ENCODE measurements around the gene KHK. TPM values are rescaled to one million over a fixed set of nuclear protein-coding genes. Genes with fewer than 3 reads are reported as not detected.

KHK gene
- total RNA-seq, 1 experiment from 2014 or later, result 9.3 TPM

DNA sequence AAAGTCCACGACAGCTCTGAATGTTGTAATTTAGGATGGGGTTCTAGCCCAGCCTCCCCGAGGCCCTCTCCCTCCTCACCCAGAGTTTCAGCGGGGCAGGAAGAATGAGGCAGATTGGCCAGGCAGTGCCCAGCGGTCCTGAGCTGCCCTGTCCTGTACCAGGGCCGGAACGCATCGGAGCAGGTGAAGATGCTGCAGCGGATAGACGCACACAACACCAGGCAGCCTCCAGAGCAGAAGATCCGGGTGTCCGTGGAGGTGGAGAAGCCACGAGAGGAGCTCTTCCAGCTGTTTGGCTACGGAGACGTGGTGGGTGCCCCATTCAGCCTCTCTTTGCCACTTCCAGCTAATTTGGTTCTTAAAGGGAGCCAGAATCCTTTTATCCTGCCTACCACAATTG is 10.8 kb downstream of the KHK start:
- ChIA-PET POLR2A (no interaction called here), CTCF (interaction anchor here (0.6 to 5.6 kb wide), 4 partner anchors 8 to 95 kb away, joined by 3 to 43 read pairs (median 4); partner anchors contain the start of gene KHK)
- intact Hi-C loops (cut with micrococcal nuclease; ENCODE audit: unreplicated experiment), result loop anchor here (5.0 to 10.0 kb wide), 2 partner anchors 115 to 187 kb away; partner anchors contain the start of genes ATRAID, SLC5A6 and TRIM54
- H3K27me3 Mint-ChIP-seq (ENCODE audit: insufficient read depth, unreplicated experiment), result no peaks in the 10 kb centered on the region
- no peak overlapping the region for H3K4me3 ChIP-seq (ENCODE audit: low read depth, low read length)
- H3K4me1 Mint-ChIP-seq (ENCODE audit: low read depth, unreplicated experiment), result peaks cover 11% of the 10 kb centered on the region
- no peak for TF ChIP-seq CTCF (IDR thresholded peaks at IDR 0.05; ENCODE audit: insufficient read depth in 1 of 2, low read depth in 1 of 2, low read length in 1 of 2, severe bottlenecking in 1 of 2, unreplicated experiment in 1 of 2)
- H3K36me3 Mint-ChIP-seq (ENCODE audit: insufficient read depth, unreplicated experiment), result no peaks in the 10 kb centered on the region
- no peak overlapping the region for H3K4me3 Mint-ChIP-seq (ENCODE audit: unreplicated experiment)
- H3K36me3 ChIP-seq (ENCODE audit: control insufficient read depth, insufficient read depth, low read length), result no peaks in the 10 kb centered on the region
- H3K27me3 ChIP-seq (replicated peaks; ENCODE audit: control insufficient read depth, insufficient read depth, low read length), result no peaks in the 10 kb centered on the region
- peaks cover 28% of the 10 kb centered on the region for H3K4me1 ChIP-seq
- DNase-seq, result no peak
- no TSS peak for BruUV-seq (replicated peaks)
- no peaks in the 10 kb centered on the region for H3K9me3 ChIP-seq
- H3K9me3 Mint-ChIP-seq (ENCODE audit: unreplicated experiment), result no peaks in the 10 kb centered on the region
- no peak overlapping the region for H3K27ac Mint-ChIP-seq (ENCODE audit: unreplicated experiment)

DNA sequence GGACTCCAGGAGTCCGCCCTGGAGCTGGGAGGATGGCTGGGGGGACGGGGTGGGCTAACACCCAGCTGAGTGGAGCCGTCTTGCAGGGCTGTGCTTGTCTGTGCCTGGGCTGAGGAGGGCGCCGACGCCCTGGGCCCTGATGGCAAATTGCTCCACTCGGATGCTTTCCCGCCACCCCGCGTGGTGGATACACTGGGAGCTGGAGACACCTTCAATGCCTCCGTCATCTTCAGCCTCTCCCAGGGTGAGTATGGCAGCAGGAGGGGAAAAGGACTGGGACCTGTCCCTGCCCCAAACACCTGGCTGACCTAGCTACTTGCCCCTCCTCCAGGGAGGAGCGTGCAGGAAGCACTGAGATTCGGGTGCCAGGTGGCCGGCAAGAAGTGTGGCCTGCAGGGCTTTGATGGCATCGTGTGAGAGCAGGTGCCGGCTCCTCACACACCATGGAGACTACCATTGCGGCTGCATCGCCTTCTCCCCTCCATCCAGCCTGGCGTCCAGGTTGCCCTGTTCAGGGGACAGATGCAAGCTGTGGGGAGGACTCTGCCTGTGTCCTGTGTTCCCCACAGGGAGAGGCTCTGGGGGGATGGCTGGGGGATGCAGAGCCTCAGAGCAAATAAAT is 12.9 kb downstream of the KHK start:
- H3K4me1 Mint-ChIP-seq (ENCODE audit: low read depth, unreplicated experiment), result peaks cover under 1% of the 10 kb centered on the region
- H3K9me3 ChIP-seq, result no peaks in the 10 kb centered on the region
- no peaks in the 10 kb centered on the region for H3K36me3 ChIP-seq (ENCODE audit: control insufficient read depth, insufficient read depth, low read length)
- intact Hi-C loops (cut with micrococcal nuclease; ENCODE audit: unreplicated experiment), result loop anchor here (2.0 to 10.0 kb wide), 3 partner anchors 35 to 185 kb away; partner anchors contain the start of genes ATRAID, PREB, SLC5A6 and TRIM54
- peaks cover 7% of the 10 kb centered on the region for H3K4me1 ChIP-seq
- no peaks in the 10 kb centered on the region for H3K27me3 ChIP-seq (replicated peaks; ENCODE audit: control insufficient read depth, insufficient read depth, low read length)
- H3K27me3 Mint-ChIP-seq (ENCODE audit: insufficient read depth, unreplicated experiment), result no peaks in the 10 kb centered on the region
- POLR2A ChIA-PET, result interaction anchor here (0.5 kb wide), 1 partner anchor 95 kb away, joined by 3 read pairs; no protein-coding TSS in a partner anchor
- no TSS peak for BruUV-seq (replicated peaks)
- H3K4me3 Mint-ChIP-seq (ENCODE audit: unreplicated experiment), result no peak overlapping the region
- no peak for DNase-seq
- TF ChIP-seq CTCF (IDR thresholded peaks at IDR 0.05; ENCODE audit: insufficient read depth in 1 of 2, low read depth in 1 of 2, low read length in 1 of 2, severe bottlenecking in 1 of 2, unreplicated experiment in 1 of 2), result no peak
- CTCF ChIA-PET, result interaction anchor here (0.7 to 5.6 kb wide), 5 partner anchors 12 to 203 kb away, joined by 3 to 43 read pairs (median 4); no protein-coding TSS in a partner anchor
- no peaks in the 10 kb centered on the region for H3K9me3 Mint-ChIP-seq (ENCODE audit: unreplicated experiment)
- no peak overlapping the region for H3K27ac Mint-ChIP-seq (ENCODE audit: unreplicated experiment)
- H3K4me3 ChIP-seq (ENCODE audit: low read depth, low read length), result no peak overlapping the region
- H3K36me3 Mint-ChIP-seq (ENCODE audit: insufficient read depth, unreplicated experiment), result no peaks in the 10 kb centered on the region

GRCh38 chr2:27100036-27100435 is 13.5 kb downstream of the KHK start:
- Mint-ChIP-seq H3K4me1 (ENCODE audit: low read depth, unreplicated experiment) (no peaks in the 10 kb centered on the region), H3K27me3 (ENCODE audit: insufficient read depth, unreplicated experiment) (no peaks in the 10 kb centered on the region), H3K36me3 (ENCODE audit: insufficient read depth, unreplicated experiment) (no peaks in the 10 kb centered on the region), H3K4me3 (ENCODE audit: unreplicated experiment) (no peak overlapping the region), H3K9me3 (ENCODE audit: unreplicated experiment) (no peaks in the 10 kb centered on the region), H3K27ac (ENCODE audit: unreplicated experiment) (no peak overlapping the region)
- TF ChIP-seq CTCF (IDR thresholded peaks at IDR 0.05; ENCODE audit: insufficient read depth in 1 of 2, low read depth in 1 of 2, low read length in 1 of 2, severe bottlenecking in 1 of 2, unreplicated experiment in 1 of 2), result no peak
- BruUV-seq (replicated peaks), result no TSS peak
- ChIA-PET POLR2A (no interaction called here), CTCF (interaction anchor here (1.0 to 5.6 kb wide), 4 partner anchors 11 to 91 kb away, joined by 3 to 43 read pairs (median 4); no protein-coding TSS in a partner anchor)
- DNase-seq, result no peak
- Histone ChIP-seq H3K9me3 (no peaks in the 10 kb centered on the region), H3K4me3 (ENCODE audit: low read depth, low read length) (no peak overlapping the region), H3K4me1 (peaks cover 7% of the 10 kb centered on the region), H3K36me3 (ENCODE audit: control insufficient read depth, insufficient read depth, low read length) (no peaks in the 10 kb centered on the region), H3K27me3 (replicated peaks; ENCODE audit: control insufficient read depth, insufficient read depth, low read length) (no peaks in the 10 kb centered on the region)
- intact Hi-C loops (cut with micrococcal nuclease; ENCODE audit: unreplicated experiment), result no loop called here
